Bronchial epithelial cell (primary cell): ENCODE data around the gene SIDT1. TPM values are rescaled to one million over a fixed set of nuclear protein-coding genes. Genes with fewer than 3 reads are reported as not detected.

Experiments used
- DNase-seq: peaks from one replicate; pipeline ENCODE4 v3.0.0-alpha.2; 2010; ENCODE audit warnings: low read depth
- FAIRE-seq: peaks from 2 replicates; lab custom pipeline; 2011; peaks lifted over from hg19 to GRCh38; lab: Jason Lieb, UNC
- H3K27me3 ChIP-seq: 2 replicates; pipeline ENCODE4 v1.5.1; 2011; ENCODE audit warnings: low read length; ENCODE audit not compliant: control insufficient read depth, insufficient read depth
- H3K36me3 ChIP-seq: 2 replicates; pipeline ENCODE4 v1.5.1; 2011; ENCODE audit warnings: low read length; ENCODE audit not compliant: control insufficient read depth, insufficient read depth
- H3K4me3 ChIP-seq: 2 replicates; pipeline ENCODE4 v1.5.1; 2011; ENCODE audit warnings: mild to moderate bottlenecking, low read depth, low read length, control low read depth
- CTCF ChIP-seq: IDR thresholded peaks from 2 replicates; pipeline ENCODE4 v1.5.1; 2011; ENCODE audit warnings: mild to moderate bottlenecking, moderate library complexity, low read length, control low read depth, inconsistent platforms; ENCODE audit not compliant: insufficient read depth, severe bottlenecking
- total RNA-seq: library from RNA; depleted of rRNA; stranded (reverse); fragments of >200 nt; gene quantifications from 2 replicates; pipeline ENCODE4 v1.2.1, GENCODE V29; 2014

Gene SIDT1
- total RNA-seq, 1 donor from 2014 or later = 0.53 TPM

GRCh38 chr3:113555138-113555537 lies 22.8 kb downstream of the SIDT1 start:
- Histone ChIP-seq H3K36me3 (no peaks in the 10 kb centered on the region), H3K4me3 (no peak overlapping the region), H3K27me3 (no peaks in the 10 kb centered on the region)
- DNase-seq (no peak), FAIRE-seq (no peak)
- TF ChIP-seq CTCF = no peak

GRCh38 chr3:113556316-113556945 lies 24.1 kb downstream of the SIDT1 start:
- no peak for TF ChIP-seq CTCF
- no peak for FAIRE-seq
- no peak overlapping the region for H3K4me3 ChIP-seq

GRCh38 chr3:113556946-113557335 lies 24.6 kb downstream of the SIDT1 start:
- H3K27me3 ChIP-seq = no peaks in the 10 kb centered on the region
- DNase-seq = no peak
- no peak for FAIRE-seq
- no peak overlapping the region for H3K4me3 ChIP-seq
- no peak for TF ChIP-seq CTCF
- no peaks in the 10 kb centered on the region for H3K36me3 ChIP-seq

More at GRCh38 chr3:113556316-113556945, 24.1 kb downstream of the SIDT1 start:
- Histone ChIP-seq H3K36me3 (no peaks in the 10 kb centered on the region), H3K27me3 (no peaks in the 10 kb centered on the region)
- no peak for DNase-seq

GRCh38 chr3:113557374-113557773 lies 25.0 kb downstream of the SIDT1 start:
- TF ChIP-seq CTCF = peak; percentile 37
- no peak overlapping the region for H3K4me3 ChIP-seq
- peak; percentile 36 for FAIRE-seq
- H3K27me3 ChIP-seq = no peaks in the 10 kb centered on the region
- peak; percentile 88 for DNase-seq
- no peaks in the 10 kb centered on the region for H3K36me3 ChIP-seq

GRCh38 chr3:113559009-113559408 lies 26.7 kb downstream of the SIDT1 start:
- no peaks in the 10 kb centered on the region for H3K36me3 ChIP-seq
- no peaks in the 10 kb centered on the region for H3K27me3 ChIP-seq
- DNase-seq = peak; percentile 50
- no peak for FAIRE-seq
- no peak overlapping the region for H3K4me3 ChIP-seq
- no peak for TF ChIP-seq CTCF

GRCh38 chr3:113560271-113560670 lies 27.9 kb downstream of the SIDT1 start:
- TF ChIP-seq CTCF = no peak
- no peak for FAIRE-seq
- Histone ChIP-seq H3K4me3 (no peak overlapping the region), H3K36me3 (no peaks in the 10 kb centered on the region), H3K27me3 (no peaks in the 10 kb centered on the region)
- no peak for DNase-seq
